ENCODE results near the gene CASP1. TPM values are rescaled to one million over a fixed set of nuclear protein-coding genes. Genes with fewer than 3 reads are reported as not detected.

The CASP1 gene
- total RNA-seq, 1 experiment from 2014 or later = 10.6 TPM

DNA sequence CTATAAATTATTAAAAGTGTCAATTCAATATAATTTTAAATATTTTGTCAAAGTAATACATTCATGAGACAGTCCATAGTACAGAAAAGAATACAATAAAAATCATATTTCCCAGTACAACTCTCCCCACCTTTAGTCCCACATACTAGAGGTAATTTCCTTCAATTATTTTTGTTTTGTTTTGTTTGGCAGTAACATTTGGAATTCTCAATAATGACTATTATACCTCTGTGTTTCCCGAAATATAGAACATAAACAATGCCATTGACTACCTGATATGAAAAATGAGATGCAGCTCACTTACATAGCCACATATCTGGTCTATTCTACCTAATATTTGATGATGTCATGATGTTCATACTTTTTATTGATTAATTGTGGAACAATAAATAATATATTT, 42.2 kb downstream of the CASP1 start:
- no peak for DNase-seq (ENCODE audit: low read depth)

DNA sequence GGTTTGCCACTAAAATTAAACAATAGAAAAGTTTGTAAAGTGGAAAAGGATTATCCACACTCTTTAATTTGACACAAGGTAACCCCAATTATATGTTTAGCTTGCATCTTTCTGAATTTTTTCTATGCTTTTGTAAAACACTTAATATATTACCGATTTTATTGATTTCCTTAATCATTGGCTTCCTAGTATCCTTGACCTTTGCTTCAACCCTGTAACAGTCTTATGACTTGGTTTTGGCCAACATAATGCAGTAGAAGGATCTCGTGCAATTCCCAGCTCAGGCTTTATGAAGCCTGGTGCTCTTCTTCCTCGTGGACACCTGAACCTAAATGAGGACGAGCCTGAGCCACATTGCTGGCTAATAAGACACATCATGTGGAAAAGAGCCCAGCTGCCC, 43.0 kb downstream of the CASP1 start:
- no peak for DNase-seq (ENCODE audit: low read depth)

DNA sequence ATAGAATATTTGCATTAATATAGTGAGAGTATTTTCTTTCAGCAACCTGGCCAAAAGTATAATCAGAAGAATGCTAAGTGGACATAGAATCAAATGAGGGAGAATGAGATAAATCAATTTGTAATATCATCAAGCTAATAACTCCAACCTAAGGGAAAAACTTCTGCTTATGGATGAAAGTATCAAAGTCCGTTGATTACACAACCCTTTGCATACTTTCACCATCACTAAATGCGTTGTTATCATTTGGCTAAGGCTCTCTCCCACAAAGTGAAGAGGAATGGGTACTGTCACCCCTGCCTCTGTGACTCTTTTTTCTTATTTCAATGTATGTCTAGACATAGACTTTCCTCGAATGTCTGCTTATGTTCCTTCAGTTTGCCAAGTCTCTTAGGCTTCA, 50.1 kb downstream of the CASP1 start:
- DNase-seq (ENCODE audit: low read depth) = no peak

DNA sequence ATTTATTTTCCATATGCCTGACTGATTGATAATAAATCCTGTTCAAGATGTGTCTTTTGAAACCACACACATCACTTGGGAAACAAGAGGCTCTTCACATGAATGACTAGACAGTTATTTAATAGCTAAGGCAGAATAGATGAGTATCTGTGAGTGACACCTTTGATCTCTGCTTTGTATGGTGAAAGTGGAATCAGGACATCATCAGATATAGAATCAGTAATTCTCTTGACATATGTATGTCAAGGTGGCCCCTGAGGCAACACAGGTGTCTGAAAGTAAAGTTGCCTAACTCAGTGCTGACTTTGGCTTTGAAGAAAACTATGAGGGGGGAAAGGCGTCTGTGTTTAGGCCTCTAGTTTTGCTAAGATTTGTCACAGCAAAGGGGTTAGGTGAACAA, 55.1 kb downstream of the CASP1 start:
- no peak for DNase-seq (ENCODE audit: low read depth)

Other genes starting within 250 kb of the CASP1 start
- not detected in 2 replicates for gene CASP12, start 136.7 kb downstream of the CASP1 start, total RNA-seq (2014; rRNA removed; shearing (Covaris generic))
- gene CASP4, start 66.6 kb downstream of the CASP1 start, total RNA-seq (2014; rRNA removed; shearing (Covaris generic)) = 55.0 and 60.6 TPM in 2 replicates
- gene CASP5, start 12.0 kb downstream of the CASP1 start, total RNA-seq (2014; rRNA removed; shearing (Covaris generic)) = not detected in 2 replicates
- 3.3 and 4.5 TPM in 2 replicates for gene CARD16, start 10.2 kb upstream of the CASP1 start, total RNA-seq (2014; rRNA removed; shearing (Covaris generic))
- gene CARD18, start 104.6 kb upstream of the CASP1 start, total RNA-seq (2014; rRNA removed; shearing (Covaris generic)) = not detected in 2 replicates

Measured in HT1080 (cell line).